IPS-NIHi7 (cell line): ENCODE measurements around the gene SPATA3.

ENCODE experiments used
- DNase-seq: peaks from one replicate; pipeline ENCODE4 v3.0.0; 2012; ENCODE audit warnings: mixed read lengths; ENCODE audit errors: extremely low spot score

The SPATA3 gene

GRCh38 chr2:230995821-230996220 is at the start of gene SPATA3:
SPATA3 (plus strand) TSS chr2:230996121; CDS start chr2:230996234, 113 bp downstream.
- DNase-seq = no peak

GRCh38 chr2:230946429-230947234 is 49.3 kb upstream of the SPATA3 start:
- no peak for DNase-seq

- no peak for DNase-seq
Observed at GRCh38 chr2:230947235-230947576, 48.7 kb upstream of the SPATA3 start.

DNA sequence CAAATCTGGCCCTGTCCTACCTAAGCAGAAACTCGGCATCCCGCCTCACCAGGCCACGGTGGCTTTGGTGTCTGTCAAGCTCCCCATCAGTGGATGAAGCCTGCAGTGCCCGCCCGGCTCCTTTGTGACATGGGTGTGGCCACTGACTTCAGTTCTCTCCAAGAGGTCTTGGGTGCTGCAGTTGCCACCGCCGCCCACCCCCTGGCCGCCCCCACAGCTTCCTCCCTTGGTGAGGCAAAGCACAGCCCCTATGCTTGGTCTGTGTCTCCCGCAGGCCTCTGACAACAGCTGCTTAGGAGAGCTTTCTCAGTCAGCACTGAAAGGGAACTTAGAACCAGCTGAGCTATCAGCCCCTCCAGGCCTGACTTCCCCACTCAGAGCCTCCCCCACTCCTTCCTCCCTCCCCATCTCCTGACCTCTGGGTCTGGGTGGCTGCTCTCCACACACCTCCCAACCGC is 48.0 kb upstream of the SPATA3 start:
- no peak for DNase-seq

- DNase-seq = no peak
Observed at GRCh38 chr2:230949966-230950873, 45.7 kb upstream of the SPATA3 start.

- no peak for DNase-seq
Observed at GRCh38 chr2:230950874-230951339, 45.0 kb upstream of the SPATA3 start.

- DNase-seq = no peak
Observed at GRCh38 chr2:230951396-230951795, 44.5 kb upstream of the SPATA3 start.

- DNase-seq = no peak
Observed at GRCh38 chr2:230952226-230952956, 43.5 kb upstream of the SPATA3 start.

- no peak for DNase-seq
Observed at GRCh38 chr2:230953845-230954244, 42.1 kb upstream of the SPATA3 start.

DNA sequence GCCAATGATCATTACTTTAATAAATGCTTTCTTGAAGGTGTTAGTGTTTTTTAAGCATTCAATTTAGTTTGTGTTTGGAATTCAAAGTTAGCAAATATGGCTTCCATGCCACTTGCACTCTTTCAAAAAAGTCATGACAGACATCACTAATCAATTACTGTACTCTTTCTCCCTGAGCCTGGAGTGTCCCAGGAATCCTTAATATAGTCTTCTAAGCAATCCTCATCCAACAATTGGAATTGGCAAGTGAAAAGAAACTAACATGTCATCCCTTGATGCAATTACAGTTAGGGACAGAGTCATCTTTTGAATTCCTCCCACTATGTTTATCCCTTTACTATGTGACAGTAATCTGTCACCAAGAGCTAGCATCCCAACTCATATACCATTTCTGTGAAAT is 41.2 kb upstream of the SPATA3 start:
- no peak for DNase-seq

- no peak for DNase-seq
Observed at GRCh38 chr2:230955163-230955737, 40.7 kb upstream of the SPATA3 start.

- DNase-seq = peak; percentile 72
Observed at GRCh38 chr2:230956827-230957755, 38.8 kb upstream of the SPATA3 start.

GRCh38 chr2:230957756-230958391 is 38.0 kb upstream of the SPATA3 start:
- DNase-seq = no peak

GRCh38 chr2:230958820-230959756 is 36.8 kb upstream of the SPATA3 start:
- no peak for DNase-seq

DNA sequence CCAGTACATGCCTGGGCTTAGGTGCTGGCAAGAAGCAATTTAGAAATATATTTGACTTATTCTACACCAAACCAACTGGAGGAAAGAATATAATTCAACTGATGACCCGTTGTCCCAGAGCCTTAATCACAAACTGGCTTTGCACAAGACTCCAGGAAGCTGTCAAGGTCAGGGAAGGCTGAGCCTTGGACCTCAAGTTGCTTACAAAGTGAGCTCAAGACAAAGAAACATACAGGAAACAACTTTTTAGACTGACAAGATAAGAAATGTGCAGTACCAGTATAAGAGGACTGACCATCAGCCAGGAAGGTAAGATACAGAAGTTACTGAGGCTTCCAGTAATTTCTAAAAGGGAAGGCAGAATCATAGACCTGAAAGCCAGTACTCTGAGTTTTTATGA is 35.9 kb upstream of the SPATA3 start:
- no peak for DNase-seq

- DNase-seq = no peak
Observed at GRCh38 chr2:230961091-230961491, 34.8 kb upstream of the SPATA3 start.

DNA sequence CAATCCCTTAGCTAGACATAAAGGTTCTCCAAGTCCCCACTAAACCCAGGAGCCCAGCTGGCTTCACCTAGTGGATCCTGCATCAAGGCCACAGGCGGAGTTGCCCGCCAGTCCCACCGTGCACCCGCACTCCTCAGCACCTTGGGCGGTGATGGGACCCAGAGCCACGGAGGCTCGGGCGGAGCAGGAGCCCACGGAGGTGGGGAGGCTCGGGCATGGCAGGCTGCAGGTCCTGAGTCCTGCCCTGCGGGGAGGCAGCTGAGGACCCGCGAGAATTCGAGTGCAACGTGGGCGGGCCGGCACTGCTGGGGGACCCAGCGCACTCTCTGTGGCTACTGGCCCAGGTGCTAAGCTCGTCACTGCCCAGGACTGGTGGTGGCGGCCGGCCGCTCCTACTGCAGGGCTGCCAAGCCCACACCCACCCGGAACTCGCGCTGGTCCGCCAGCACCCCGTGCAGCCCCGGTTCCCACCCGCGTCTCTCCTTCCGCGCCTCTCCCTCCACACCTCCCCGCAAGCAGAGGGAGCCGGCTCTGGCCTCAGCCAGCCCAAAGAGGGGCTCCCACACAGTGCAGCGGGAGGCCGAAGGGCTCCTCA is 31.7 kb upstream of the SPATA3 start:
- no peak for DNase-seq

DNA sequence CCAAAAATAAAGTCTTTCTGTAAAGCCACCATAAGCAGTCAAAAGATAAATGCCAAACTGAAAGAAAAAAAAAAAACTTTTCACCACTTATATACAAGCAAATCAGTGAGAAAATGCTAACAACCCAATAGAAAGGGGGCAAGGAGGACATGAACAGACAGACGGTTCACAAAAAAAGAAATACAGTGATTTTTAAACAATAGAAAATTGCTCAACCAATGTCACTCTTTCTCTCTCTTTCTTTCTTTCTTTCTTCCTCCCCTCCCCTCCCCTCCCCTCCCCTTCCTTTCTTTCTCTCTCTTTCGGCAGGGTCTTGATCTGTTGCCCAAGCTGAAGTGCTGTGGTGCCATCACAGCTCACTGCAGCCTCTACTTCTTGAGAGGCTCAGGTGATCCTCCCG is 28.8 kb upstream of the SPATA3 start:
- DNase-seq = no peak
